Retina (tissue), 1 donor: ENCODE measurements around the gene RPS6KA2.

Source experiments
- DNase-seq: peaks from one replicate; pipeline ENCODE4 v3.0.0-alpha.2; 2016

Gene RPS6KA2

DNA sequence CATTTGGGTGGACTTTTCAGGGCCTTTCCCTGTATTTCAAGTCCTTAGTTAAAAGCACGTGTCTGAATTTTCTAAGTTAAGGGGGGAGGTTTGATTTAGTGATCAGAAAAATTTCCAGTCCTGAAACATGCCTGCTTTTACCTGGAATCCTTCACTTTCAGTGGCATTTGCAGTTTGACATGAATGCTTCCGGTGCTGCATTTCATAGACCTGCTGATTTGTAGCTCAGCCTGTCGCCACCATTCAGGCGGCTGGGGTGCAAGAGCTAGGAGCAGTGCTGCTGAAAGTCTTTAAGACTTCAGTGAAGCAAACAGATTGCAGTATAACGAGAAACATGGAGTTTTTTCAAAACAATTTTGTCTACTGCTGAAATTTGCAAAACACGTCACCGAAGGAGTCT is 14.0 kb downstream of the RPS6KA2 start:
- DNase-seq: no peak

GRCh38 chr6:166612471-166612881 is 14.6 kb downstream of the RPS6KA2 start:
- no peak for DNase-seq

- no peak for DNase-seq
Measured at GRCh38 chr6:166611631-166612030, 15.4 kb downstream of the RPS6KA2 start.

- DNase-seq: no peak
Measured at GRCh38 chr6:166610069-166610468, 17.0 kb downstream of the RPS6KA2 start.

- no peak for DNase-seq
Measured at GRCh38 chr6:166608774-166609173, 18.3 kb downstream of the RPS6KA2 start.

DNA sequence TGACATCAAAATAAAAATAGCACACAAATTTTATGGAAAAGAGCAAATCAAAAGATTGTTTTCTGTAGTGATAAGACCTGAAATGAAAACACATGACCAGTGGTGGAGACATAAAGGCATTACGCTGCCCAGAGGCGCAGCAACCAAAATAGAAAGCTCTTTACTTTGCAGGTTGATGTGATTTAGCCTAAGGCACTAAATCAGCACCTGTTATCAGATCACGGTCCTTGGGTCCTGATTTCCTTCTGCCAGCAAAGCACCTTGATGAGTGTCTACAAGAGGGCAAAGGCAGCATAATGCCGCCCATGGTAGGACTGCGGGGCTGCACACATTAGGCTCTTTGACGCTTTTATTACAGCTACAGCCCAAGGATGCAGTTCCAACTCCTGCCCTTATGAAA is 21.3 kb downstream of the RPS6KA2 start:
- DNase-seq: no peak

DNA sequence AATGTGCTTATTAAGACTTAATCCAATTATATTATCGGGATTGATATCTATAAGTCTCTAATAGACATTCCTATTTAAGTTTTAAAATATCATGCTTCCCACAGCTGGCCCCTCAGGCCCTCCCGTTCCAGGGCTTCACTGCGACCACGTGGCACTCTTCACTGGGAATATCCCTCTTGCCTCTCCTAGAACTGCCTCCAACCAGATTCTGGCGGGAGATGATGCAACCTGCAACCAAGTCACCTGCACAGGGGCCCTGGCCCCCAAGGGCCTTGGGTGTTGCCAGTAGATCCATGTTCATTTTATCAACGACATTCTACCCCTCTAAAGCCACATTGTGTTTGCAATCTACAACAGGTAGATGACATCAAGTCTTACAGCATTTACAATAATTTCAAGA is 22.1 kb downstream of the RPS6KA2 start:
- DNase-seq: no peak

DNA sequence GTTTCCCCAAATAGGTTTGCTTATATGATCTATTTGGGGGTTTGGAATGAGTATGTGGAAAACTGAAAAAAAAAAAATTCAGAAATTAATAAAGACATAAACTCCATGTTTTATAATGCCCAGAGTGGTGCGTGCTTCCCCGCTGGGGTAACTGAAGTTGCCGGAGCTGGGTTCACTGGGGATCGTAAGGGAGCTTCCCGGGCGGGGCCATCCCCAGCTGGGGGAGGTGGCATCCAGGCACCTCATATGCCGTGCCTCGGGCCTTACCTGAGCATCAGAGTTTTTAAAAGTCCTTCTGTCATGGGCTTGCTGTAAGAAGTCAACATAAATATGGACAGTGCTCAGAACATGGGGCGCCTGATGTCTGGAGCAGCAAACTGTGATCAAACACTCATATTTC is 22.7 kb downstream of the RPS6KA2 start:
- DNase-seq: no peak

- no peak for DNase-seq
Measured at GRCh38 chr6:166603043-166603690, 23.9 kb downstream of the RPS6KA2 start.

- DNase-seq: no peak
Measured at GRCh38 chr6:166601956-166602355, 25.1 kb downstream of the RPS6KA2 start.

GRCh38 chr6:166600931-166601330 is 26.1 kb downstream of the RPS6KA2 start:
- DNase-seq: no peak

DNA sequence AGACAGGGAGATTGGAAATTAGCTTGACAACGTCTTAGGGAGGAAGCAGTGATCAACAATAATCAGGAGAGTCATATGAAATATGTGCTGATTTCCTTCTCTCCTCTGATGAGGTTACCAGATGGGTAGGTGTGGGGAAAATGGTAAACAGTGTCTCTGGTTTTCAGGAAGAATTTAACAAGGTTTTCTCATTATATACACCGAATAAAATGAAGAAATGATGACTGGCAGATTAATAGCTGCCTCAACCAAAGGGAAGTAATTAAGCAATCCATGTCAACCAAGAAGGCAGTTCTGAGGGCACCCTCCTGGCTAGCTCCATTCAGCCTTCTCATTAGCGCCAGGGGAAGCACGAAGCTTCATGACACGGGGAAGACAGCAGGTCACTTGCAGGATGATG is 27.8 kb downstream of the RPS6KA2 start:
- no peak for DNase-seq

- no peak for DNase-seq
Measured at GRCh38 chr6:166598441-166599138, 28.5 kb downstream of the RPS6KA2 start.

GRCh38 chr6:166597711-166598440 is 29.2 kb downstream of the RPS6KA2 start:
- no peak for DNase-seq

DNA sequence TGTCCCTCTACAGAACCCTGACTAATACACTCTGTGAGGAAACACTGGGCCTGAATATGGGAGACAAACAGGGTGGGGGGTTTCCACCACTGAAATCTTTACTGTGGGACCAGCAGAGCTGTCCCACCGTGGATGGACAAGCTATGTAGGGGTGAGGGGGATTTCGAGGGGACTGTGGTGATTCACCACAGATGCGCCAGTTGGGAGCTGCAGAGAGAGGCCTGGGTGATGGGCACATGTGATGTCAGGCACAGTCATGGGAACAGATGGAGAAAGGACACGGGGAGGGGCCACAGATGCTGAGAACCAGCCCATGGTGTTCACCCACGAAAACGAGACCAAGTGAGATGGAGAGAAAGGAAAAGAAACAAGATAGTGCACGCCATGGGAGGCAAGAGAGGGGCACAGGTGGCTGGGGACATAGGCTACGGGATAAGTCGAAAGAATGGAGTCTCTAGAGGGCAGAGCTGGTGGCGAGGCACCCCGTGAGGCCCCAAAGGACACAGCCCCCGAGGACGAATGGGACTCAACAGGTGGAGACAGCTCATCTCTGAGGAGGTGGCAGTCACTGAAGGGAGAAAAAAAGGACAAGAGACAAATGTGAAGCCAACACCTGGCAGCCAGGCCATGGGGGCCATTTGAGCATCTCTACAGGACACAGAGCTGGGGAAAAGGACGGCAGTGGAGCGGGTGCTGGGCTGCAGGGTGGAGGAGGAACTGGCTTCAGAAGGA is 30.1 kb downstream of the RPS6KA2 start:
- DNase-seq: no peak

- DNase-seq: no peak
Measured at GRCh38 chr6:166595949-166596348, 31.1 kb downstream of the RPS6KA2 start.

DNA sequence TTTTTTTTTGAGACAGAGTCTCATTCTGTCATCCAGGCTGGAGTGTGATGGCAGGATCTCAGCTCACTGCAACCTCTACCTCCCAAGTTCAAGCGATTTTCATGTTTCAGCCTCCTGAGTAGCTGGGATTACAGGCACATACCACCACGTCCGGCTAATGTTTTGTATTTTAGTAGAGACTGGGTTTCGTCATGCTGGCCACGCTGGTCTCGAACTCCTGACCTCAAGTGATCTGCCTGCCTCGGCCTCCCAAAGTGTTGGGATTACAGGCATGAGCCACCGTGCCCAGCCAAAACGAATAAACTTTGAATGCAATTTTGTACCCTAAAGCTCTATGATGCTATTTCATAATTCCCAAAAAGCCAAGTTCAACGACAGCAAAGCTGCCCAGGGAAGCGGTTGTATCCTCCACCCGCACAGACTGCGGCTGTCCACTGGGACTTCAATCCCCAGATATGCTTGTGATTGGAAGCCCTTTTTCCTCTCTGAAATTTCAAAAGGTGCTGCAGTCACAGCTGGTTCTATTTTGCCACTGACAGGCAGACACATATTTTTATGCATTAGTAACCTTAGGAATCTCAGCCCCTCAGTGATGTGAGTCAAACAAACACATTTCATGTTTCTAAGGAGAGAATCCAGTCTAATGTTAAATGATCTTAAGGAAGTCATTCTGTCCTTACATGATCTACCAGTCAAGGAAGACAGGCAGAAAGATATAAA is 31.8 kb downstream of the RPS6KA2 start:
- DNase-seq: no peak

- no peak for DNase-seq
Measured at GRCh38 chr6:166592821-166593220, 34.2 kb downstream of the RPS6KA2 start.

- no peak for DNase-seq
Measured at GRCh38 chr6:166591961-166592520, 35.0 kb downstream of the RPS6KA2 start.

- no peak for DNase-seq
Measured at GRCh38 chr6:166591026-166591425, 36.0 kb downstream of the RPS6KA2 start.

GRCh38 chr6:166589786-166590574 is 37.1 kb downstream of the RPS6KA2 start:
- DNase-seq: no peak

GRCh38 chr6:166589337-166589731 is 37.7 kb downstream of the RPS6KA2 start:
- DNase-seq: no peak
